ENCODE data around the gene PTCD2.

GRCh38 chr5:72294473-72294872 is 25.7 kb upstream of the PTCD2 start:
- TF ChIP-seq JUND (IDR thresholded peaks at IDR 0.05; ENCODE audit: borderline replicate concordance, low read depth, low read length), result no peak
- no peak for TF ChIP-seq JUND (tag; IDR thresholded peaks at IDR 0.05; ENCODE audit: borderline replicate concordance, low read depth, low read length)
- TF ChIP-seq POLR2AphosphoS5 (IDR thresholded peaks at IDR 0.05; ENCODE audit: control insufficient read depth, insufficient read depth, low read depth, low read length), result no peak
